ENCODE results near the gene SYTL1.

The SYTL1 gene

DNA sequence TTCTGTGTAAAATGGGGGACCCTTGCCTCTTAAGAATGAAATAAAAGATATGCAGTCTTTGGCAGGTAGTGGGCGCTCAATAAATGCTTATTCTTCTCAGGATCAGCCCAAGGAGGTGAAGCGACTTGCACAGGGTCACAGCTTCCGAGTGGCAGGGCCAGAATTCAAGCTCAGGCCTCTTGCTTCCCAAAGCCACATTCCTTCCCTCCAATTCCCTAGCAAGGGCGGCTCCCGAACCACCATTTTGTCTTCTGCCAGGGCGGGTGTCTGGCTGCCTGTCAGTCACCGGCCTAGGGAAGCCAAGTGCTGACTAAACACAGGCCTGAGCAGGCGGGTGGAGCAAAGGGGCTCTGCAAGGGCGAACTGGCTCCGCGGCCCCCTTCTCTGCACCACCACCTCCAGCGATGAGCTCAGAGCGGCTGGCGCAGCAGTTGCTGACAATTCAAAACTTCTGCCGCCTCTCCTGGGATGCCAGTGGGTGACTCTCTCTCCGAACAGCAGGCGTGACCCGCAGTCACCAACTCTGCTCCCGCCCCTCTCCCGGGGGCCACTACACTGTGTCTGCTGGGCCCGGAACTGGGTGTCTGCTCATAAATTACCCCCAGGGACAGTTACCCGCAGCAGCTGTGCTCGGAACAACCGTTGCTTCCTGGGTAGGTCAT lies 61.4 kb downstream of the SYTL1 start:
- DNase-seq (ENCODE audit: low read depth) = no peak

Data from HS-27A (cell line).